AG09319 (cell line): Measurements from ENCODE around the gene TRANK1.

ENCODE experiments used
- DNase-seq: peaks from one replicate; pipeline ENCODE4 v3.0.0-alpha.2; 2010; ENCODE audit warnings: low read depth; ENCODE audit errors: extremely low read depth
- CTCF ChIP-seq: IDR thresholded peaks from 2 replicates; pipeline ENCODE4 v1.5.1; 2011; ENCODE audit warnings: low read depth, mild to moderate bottlenecking, inconsistent platforms, low read length, moderate library complexity

Gene TRANK1

GRCh38 chr3:36989005-36989404 lies 44.2 kb upstream of the TRANK1 start:
- no peak for TF ChIP-seq CTCF
- DNase-seq: no peak

DNA sequence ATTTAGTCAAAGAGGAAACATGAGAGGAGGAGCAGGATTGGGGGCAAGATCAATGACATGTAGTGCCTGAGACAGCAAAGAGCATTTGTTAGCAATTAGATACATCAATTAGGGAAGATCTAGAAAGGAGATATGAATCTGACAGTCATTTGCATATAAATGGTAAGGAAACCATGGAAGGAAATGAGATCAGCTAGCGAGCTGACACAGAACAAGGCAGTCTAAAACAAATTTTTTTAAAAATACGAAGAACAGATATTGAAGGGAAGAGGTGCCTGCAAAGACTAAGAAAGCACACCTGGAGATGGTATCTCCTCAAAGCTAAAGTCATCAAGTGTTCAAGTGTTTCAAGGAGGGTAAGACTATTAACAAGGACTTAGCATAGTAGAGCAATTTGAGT lies 43.5 kb upstream of the TRANK1 start:
- no peak for TF ChIP-seq CTCF
- DNase-seq: no peak

DNA sequence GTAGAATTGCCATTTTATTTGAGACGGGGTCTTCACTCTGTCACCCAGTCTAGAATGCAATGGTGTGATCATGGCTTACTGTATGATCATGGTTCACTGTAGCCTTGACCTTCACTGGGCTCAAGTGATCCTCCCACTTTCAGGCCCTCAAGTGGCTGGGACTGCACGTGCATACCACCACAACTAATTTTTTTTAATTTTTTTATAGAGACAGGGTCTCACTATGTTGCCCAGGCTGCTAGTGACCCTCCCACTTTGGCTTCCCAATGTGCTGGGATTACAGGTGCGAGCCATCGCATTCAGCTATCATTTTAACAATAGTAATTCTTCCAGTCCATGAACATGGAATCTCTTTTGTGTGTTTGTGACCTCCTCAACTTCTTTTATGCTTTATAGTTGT lies 36.2 kb upstream of the TRANK1 start:
- no peak for TF ChIP-seq CTCF
- DNase-seq: no peak

- DNase-seq: no peak
- no peak for TF ChIP-seq CTCF
These were observed 28.3 kb upstream of the TRANK1 start for GRCh38 chr3:36973139-36973538.

- no peak for TF ChIP-seq CTCF
- DNase-seq: no peak
These were observed 27.3 kb upstream of the TRANK1 start for GRCh38 chr3:36972163-36972562.

- TF ChIP-seq CTCF: no peak
- no peak for DNase-seq
These were observed 24.9 kb upstream of the TRANK1 start for GRCh38 chr3:36969540-36970432.

- no peak for TF ChIP-seq CTCF
- DNase-seq: no peak
These were observed 24.2 kb upstream of the TRANK1 start for GRCh38 chr3:36969085-36969484.
